ENCODE measurements around the gene HOXC12.
A peak's percentile ranks its signal among the peaks of the same experiment; 100 is the strongest.

HOXC12 gene

DNA sequence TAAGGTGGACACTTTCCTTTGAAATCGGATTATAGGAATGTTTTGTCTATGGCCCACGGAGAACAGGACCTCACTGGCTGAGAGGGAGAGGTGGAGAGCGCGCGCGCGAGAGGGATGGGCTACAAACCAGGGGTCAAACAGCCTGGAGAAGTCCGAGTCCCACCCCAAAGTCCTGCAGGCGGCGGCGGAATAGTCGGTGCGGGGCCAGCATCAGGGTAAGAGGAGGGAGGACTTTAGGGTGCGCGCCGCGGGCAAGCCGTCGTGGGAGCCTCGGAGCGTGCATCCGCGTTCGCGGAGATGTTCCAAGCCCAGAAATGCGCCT is 50.8 kb downstream of the HOXC12 start:
- TF ChIP-seq, protein P1, sequence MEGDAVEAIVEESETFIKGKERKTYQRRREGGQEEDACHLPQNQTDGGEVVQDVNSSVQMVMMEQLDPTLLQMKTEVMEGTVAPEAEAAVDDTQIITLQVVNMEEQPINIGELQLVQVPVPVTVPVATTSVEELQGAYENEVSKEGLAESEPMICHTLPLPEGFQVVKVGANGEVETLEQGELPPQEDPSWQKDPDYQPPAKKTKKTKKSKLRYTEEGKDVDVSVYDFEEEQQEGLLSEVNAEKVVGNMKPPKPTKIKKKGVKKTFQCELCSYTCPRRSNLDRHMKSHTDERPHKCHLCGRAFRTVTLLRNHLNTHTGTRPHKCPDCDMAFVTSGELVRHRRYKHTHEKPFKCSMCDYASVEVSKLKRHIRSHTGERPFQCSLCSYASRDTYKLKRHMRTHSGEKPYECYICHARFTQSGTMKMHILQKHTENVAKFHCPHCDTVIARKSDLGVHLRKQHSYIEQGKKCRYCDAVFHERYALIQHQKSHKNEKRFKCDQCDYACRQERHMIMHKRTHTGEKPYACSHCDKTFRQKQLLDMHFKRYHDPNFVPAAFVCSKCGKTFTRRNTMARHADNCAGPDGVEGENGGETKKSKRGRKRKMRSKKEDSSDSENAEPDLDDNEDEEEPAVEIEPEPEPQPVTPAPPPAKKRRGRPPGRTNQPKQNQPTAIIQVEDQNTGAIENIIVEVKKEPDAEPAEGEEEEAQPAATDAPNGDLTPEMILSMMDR (IDR thresholded peaks at IDR 0.05; ENCODE audit: insufficient read depth, low read depth, low read length, missing control alignments): no peak
- H3K4me3 ChIP-seq (ENCODE audit: low read depth, low read length): no peak overlapping the region
- no peak for DNase-seq (ENCODE audit: low read depth)

- DNase-seq (ENCODE audit: low read depth): peak; percentile 80
- TF ChIP-seq, protein P1 (IDR thresholded peaks at IDR 0.05; ENCODE audit: insufficient read depth, low read depth, low read length, missing control alignments): peak; percentile 81
- peak overlapping the region; percentile 17 for H3K4me3 ChIP-seq (ENCODE audit: low read depth, low read length)
These were observed 51.3 kb downstream of the HOXC12 start for GRCh38 chr12:54005853-54006558.

DNA sequence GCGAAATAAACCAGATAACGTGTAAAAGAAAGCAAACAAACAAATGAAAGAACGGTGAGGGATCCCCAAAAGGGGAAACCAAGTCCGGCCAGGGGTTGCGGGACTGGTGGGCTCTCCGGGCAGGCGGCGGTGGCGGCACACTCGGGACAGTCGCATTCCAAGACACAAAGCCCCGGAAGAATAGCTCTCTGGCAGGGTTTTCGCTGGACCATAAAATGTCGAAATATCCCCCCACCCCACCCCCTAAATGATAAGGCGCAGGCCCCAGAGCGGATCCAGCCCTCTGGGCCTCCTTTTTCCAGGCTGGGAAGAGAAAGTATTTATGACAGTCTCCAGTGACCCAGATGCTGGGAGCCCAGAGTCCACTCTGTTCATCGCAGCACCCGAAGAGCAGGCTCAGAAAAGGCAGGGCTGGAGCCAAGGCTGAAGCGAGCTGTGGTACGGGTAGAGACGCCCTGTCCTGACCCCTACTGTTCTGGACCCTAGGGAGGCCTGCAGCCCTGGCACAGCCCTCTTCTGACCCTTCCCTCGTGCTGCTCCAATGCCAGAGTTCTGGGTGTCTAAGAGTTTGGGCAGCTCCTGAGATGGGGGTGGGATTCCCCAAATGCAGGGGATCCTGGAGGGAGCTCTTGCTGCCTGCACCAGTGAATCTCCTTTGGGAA is 52.0 kb downstream of the HOXC12 start:
- no peak for DNase-seq (ENCODE audit: low read depth)
- H3K4me3 ChIP-seq (ENCODE audit: low read depth, low read length): peak overlapping the region; percentile 17; the same call in 1 of the 2 replicates
- TF ChIP-seq, protein P1 (IDR thresholded peaks at IDR 0.05; ENCODE audit: insufficient read depth, low read depth, low read length, missing control alignments): no peak

GRCh38 chr12:54007538-54008259 is 53.0 kb downstream of the HOXC12 start:
- no peak overlapping the region for H3K4me3 ChIP-seq (ENCODE audit: low read depth, low read length)
- DNase-seq (ENCODE audit: low read depth): no peak
- TF ChIP-seq, protein P1 (IDR thresholded peaks at IDR 0.05; ENCODE audit: insufficient read depth, low read depth, low read length, missing control alignments): no peak

DNA sequence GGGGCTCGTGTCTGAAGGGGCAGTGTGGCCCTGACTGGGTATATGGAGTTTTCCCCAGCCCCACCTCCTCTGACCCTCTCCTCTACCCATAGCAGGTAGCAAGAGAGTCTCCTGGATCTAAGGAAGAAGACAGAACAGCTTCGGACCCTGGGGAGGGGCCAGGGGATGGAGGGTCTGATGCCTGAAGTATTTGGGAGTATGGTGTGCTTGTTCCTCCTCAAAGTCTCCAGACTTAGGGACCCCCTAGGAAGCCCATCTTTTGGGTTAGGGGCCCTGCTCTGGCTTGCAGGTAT is 53.5 kb downstream of the HOXC12 start:
- H3K4me3 ChIP-seq (ENCODE audit: low read depth, low read length): no peak overlapping the region
- no peak for DNase-seq (ENCODE audit: low read depth)
- TF ChIP-seq, protein P1 (IDR thresholded peaks at IDR 0.05; ENCODE audit: insufficient read depth, low read depth, low read length, missing control alignments): no peak

All from GM12865 (cell line).